ENCODE data around the gene SELENOI.

GRCh38 chr2:26324903-26325302 lies 21.0 kb upstream of the SELENOI start:
- no peak for TF ChIP-seq POLR2A (IDR thresholded peaks at IDR 0.05; ENCODE audit: low read depth, low read length)
- TF ChIP-seq POLR2AphosphoS5 (IDR thresholded peaks at IDR 0.05; ENCODE audit: low read depth, low read length), result no peak
- no peak for TF ChIP-seq TAF1 (IDR thresholded peaks at IDR 0.05; ENCODE audit: low read depth, low read length)
- no peak for TF ChIP-seq SPI1 (IDR thresholded peaks at IDR 0.05; ENCODE audit: low read depth, low read length)
